Dermis blood vessel endothelial cell (primary cell): ENCODE data around the gene TRIM28. TPM values are rescaled to one million over a fixed set of nuclear protein-coding genes. Genes with fewer than 3 reads are reported as not detected.
A peak's percentile ranks its signal among the peaks of the same experiment; 100 is the strongest.

Experiments
- DNase-seq: peaks from one replicate; pipeline ENCODE4 v3.0.0; 2010
- total RNA-seq: library from RNA; depleted of rRNA; stranded (reverse); fragments of >200 nt; gene quantifications from 2 replicates; pipeline ENCODE4 v1.2.3, GENCODE V29; 2014

TRIM28 gene
- total RNA-seq, 1 donor from 2014 or later, result 259 TPM

DNA sequence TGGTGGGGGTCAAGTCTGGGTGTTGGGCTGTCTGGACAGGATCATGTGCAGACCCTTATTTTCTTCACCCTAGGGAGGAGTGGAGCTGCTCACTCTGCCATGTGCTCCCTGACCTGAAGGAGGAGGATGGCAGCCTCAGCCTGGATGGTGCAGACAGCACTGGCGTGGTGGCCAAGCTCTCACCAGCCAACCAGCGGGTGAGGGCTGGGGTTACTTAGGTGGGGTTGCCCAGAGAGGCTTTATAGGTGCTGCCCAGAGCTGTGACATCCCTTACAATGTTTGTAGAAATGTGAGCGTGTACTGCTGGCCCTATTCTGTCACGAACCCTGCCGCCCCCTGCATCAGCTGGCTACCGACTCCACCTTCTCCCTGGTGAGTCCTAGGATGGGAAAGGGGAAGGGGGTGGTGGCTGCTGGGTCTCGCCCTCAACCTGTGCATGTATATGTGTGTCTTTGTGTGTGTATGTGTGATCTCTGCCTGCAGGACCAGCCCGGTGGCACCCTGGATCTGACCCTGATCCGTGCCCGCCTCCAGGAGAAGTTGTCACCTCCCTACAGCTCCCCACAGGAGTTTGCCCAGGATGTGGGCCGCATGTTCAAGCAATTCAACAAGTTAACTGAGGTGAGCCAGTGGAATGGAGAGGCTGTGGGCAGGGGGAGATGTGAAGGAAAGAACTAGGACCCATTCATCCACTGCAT, 5.9 kb downstream of the TRIM28 start:
- DNase-seq, result no peak

DNA sequence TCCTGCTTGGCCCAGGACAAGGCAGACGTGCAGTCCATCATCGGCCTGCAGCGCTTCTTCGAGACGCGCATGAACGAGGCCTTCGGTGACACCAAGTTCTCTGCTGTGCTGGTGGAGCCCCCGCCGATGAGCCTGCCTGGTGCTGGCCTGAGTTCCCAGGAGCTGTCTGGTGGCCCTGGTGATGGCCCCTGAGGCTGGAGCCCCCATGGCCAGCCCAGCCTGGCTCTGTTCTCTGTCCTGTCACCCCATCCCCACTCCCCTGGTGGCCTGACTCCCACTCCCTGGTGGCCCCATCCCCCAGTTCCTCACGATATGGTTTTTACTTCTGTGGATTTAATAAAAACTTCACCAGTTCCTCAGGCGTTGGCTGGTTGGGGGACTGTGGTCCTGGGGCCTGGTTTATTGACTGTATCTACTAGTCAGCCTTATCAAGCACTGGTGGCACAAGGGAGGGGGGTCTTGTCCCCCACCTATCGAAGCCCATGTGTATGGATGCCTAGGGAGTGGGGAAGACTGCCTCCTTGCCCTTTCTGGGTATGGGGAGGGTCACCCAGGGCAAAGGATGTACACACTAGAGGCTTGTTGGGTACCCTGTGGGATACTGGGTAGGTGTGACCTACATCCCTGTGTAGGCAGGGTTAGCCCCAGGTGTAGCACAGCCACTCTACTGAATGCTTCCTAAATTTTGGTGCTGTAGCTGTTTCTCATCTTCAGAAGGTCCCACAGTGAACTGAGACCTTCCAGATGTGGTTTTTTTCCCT, 6.7 kb downstream of the TRIM28 start:
- no peak for DNase-seq

DNA sequence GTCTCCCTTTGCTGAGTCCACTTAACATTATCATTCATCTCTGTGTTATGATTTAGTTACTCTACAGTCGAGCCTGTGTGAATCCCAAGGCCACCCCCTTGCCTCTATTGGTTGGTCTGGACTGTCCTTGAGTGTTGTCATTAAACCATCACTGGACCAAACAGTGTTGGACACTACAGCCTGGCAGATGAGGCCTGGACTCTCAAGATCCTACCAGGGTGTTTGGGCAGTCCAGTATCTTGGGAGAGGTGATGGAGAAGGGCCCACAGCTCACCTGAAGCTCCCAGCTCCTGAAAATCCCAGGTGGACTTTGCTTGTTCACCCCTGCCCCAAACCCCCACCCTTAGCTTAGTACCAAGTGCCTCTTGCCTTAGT, 7.2 kb downstream of the TRIM28 start:
- no peak for DNase-seq

DNA sequence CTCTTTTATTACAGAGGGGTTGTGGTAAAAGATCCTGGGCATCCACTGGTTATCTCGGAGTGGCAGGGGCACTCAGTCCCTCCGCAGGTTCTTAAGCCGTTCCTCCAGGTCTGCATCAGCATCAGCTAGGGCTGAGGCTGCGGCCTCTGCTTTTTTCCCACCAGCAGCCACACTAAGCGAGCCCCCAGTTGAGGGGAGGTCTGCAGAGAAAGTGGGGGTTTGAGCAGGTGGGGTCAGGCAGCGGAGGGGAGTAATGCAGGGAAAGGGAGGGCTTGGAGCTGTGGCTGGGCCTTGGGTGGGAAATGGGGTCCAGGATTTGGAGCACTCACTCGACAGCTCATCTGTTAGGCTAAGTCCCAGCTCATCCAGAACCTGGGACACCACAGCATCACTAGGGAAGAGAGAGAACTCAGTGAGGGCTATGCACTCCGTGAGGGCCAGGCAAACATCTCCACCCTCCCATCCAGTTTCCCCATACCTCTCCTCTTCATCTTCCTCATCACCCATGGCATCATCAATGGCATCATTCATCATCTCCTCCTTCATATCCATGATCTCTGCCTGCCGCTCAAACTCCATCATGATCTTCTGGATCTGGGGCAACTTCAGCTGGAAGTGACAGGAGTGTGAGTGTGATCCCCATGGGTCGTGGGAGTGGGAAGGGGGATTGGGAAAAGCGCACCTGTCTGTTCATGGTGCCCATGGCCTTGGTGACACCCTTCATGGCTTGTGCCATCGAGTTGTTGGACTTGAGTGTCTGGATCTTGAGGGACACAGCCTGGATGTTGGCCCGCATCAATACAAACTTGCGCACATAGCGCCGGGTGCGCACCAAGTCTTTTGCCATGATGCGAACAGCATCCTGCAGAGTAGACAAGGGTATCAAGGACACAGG, 8.0 kb downstream of the TRIM28 start:
- DNase-seq, result no peak

DNA sequence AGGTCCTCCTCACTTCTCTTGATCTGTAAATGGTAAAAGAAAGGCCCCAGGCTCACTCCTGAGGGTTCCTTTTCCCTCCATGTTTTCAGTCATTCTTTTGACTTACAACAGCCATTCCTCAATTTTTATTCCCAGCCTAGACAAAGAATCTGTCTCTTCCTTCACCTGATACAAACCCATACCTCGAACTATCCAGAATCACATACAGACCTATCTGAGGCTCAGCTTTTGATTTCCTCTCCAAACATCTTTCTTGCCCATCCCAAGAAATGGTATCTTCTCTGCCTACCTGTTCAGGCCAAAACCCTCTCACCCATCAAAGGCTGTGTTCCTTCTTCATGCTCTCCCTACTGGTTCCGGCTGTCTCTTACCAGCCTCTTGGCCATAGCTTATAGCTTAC, 8.8 kb downstream of the TRIM28 start:
- no peak for DNase-seq

DNA sequence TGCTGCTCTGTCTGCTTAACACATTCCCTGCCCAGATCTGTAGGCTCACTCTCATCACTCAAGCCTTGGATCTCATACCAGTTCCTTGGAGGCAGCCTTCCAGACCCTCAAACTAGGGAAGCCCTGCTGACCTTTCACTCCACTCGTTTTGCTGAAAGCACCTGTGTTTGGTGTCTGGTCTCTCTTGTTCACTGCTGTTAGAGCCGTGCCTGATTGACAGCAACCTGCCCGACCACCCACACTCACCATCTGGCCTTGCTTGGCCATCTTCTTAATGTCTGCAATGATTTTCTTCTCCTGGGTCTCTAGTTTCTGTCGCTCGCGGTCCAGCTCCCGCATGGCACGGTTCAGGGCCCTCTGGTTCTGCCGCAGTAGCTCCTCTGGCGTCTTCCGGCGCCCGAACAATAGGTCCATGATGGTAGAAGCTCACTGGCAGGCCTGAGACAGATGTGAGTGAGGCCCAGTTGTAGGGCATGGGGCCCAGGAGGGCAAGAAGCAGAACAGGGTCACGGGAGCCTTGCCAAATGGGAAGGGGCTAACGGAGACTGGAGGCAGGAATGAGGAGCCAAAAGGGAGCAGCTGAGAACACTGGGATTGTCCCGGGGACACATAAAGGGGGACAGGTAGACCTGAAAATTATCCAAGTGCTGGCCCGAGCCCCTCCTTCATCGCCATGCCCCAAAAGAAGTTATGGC, 10.1 kb downstream of the TRIM28 start:
- peak; percentile 18 for DNase-seq

DNA sequence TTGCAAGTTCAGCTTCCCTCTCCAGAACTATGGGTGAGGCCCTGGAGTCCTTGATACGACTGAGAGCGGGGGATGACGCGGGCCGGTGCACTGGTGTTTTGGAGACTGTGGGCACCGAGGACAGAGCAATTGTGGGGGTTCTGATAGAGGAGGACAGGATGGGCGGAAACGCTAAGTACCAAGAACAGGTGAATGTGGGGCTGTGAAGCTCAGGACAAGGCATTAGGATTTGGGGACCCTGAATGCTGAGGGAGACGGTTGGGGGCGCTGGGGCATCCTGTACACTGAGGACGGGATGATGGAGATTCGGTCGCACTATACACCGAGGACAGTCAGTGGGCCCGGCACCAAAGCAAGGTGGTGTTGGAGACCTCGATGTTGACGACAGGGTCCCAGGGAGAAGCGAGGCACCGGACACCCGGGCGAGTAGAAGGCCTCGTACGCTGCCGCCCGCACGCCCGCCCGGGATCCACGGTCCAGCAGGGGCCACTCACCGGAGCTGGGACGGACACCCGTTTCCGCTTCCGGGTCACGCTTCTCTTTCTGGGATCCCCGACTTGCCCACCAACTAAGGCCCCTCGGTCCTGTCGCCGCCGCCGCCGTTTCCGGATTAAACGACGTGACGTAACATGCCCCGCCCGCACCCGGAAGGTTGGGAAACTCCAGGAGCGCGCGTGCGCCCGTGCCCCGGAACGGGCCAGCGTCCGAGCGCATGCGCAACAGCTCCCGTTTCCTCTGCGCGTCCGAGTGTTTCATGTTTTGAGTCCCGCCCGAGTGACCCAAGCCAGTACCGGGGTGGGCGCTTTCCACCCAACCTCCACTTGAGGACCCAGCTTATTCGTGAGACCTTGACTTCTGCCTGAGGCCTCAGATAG, 10.9 kb downstream of the TRIM28 start, which contains the start of gene CHMP2A:
CHMP2A (minus strand) TSS at position 612 of the 875 bp plus-strand sequence. CDS start 893 bp downstream, outside the sequence.
- DNase-seq, result peak; percentile 98

DNA sequence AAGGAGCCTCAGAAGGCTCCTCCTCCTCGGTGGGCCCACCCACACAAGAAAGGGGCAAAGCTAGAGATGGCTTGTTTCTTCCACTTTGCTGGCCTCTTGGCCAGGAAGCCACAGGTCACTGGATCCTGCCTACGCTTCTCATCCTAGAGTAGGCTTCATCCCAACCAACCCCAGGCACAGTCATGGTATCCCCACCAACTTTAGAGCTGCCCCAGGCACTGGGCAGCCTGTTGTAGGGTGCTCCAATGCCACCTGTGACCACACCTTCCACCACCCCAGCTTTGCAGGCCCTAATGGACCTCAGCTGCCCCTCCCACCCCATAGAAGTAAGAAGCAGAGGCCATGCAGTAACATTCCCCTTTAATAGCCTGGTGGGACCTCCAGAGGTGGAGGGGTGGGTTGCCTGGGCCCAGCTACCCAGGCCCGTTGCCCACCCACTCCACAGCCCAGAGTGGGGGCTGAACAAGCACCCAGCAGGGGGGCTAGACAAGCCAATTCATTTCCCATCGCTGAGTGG, 11.6 kb downstream of the TRIM28 start:
- DNase-seq, result no peak

DNA sequence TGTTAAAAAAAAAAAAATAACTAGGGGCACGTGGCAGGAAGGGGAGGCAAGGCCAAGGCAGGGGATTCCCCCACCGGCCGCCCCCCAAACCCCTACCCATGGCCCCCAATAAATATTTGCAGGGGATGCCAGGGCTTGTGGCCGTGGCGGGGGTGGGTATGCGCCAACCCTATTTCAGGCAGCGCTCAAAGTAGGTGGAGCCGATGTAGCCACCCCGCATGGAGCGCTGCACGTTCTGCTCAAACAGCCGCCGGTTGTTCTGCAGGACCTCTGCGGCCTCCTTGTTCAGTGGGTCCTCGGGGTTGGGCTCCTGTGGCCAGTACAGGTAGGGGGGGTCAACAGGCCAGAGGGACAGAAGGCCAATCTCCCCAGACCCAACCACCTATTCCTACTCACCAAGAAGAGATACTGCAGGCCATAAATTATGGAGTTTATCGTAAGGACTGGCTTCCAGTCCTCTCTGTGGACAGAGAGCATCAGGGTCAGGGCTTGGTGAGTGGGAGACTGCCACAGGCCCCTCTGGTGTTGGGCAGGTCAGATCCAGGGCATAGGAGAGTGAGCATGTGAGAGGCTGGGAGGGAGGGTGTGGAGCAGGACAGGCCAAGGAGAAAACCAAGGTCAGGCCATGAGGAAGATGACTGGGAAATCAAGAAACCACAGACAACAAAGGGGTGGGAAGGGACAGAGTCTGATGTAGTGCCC, 12.2 kb downstream of the TRIM28 start:
- no peak for DNase-seq

DNA sequence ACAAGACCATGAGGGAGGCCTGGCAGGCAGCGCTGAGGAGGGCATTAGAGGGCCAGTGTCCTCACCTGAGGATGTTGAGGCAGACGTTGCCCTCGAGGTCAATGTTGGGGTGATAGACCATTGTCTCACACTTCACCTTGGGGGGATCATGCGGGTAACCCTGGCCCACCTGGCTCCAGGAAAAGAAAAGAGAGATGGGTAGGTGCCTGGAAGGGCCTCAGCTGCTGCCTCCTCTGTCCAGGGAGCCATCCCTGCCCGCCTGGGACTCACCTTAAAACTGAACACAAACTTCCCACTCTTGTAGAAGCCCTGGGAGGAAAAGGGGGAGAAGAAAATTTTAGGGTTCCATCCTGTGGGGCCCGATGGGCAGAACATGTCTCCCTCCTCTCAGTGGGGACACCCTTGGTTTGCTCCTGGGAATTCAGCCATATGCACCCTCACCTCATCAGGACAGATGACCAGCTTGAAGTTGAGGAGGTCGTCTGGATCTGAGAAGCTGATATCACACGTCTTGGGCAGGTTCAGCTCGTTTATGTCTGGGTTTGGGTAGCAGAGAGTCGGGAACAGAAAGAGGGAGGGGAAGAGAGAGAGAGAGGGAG, 12.9 kb downstream of the TRIM28 start:
- DNase-seq, result no peak

DNA sequence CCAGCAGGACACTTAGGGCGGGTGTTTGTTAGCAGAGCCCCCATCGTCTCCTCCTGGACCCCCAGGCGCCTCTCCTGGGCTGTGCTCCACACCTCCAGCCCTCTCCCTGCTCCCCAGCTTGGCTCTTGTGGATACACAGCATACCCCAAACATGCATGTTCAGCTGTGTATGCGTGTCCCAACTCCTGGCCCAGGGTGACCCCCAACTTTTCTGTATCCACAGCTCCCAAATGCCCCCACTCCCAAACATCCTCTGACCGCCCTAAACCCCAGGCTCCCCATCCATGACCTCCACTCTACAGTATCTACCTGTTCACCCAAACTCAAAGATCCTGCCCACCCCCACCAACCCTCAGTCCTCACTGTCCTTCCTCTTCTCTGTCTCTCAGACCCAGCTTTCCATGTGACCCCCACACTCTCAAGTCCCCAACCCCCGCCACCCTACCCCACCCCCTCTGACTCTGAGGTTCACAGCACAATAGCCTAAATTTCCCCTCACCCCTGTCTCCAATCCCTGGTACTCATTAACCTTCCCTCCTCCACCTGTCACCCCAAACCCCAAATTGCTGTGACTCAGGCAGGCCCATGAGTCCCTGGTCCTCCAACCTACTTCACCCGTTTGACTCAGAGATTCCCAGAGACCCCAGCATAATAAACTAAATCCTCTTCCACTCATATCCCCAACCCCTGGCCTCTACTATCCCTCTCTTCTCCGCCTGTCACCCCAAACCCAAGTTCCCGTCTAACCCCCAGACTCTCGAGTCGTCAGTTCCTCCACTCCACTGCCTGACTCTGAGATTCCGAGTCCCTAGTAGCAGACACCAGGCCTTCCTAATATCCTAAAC, 13.6 kb downstream of the TRIM28 start:
- DNase-seq, result no peak

DNA sequence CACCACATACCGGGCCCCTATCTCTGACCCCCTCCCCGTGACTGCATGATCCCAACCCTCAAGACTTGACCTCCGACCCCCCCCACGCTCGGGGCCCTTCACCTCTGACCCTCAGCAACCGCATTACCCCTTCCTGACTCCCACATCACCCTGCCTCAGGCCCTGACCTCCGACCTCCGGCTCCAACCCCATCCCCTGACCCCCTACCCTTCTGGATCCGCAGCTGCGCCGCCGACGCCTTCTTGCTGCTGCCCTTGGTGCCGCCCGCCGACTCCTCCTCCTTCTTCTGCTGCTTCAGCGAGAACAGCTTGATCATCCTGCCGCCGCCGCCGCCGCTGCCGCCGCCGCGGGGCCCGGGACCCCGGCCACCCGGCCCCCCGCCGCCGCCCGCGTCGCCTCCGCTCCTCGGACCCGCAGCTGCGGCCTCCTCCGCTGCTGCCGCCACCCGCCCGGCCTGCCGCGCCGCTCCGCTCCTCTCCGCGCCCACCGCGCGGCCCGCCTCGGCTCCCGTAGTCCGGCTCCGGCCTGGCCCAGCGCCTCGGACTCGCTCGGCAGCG, 14.3 kb downstream of the TRIM28 start, which contains the start of gene UBE2M:
UBE2M (minus strand) TSS at position 546 of the 557 bp plus-strand sequence; CDS start at position 316, 230 bp downstream.
- peak; percentile 71 for DNase-seq

DNA sequence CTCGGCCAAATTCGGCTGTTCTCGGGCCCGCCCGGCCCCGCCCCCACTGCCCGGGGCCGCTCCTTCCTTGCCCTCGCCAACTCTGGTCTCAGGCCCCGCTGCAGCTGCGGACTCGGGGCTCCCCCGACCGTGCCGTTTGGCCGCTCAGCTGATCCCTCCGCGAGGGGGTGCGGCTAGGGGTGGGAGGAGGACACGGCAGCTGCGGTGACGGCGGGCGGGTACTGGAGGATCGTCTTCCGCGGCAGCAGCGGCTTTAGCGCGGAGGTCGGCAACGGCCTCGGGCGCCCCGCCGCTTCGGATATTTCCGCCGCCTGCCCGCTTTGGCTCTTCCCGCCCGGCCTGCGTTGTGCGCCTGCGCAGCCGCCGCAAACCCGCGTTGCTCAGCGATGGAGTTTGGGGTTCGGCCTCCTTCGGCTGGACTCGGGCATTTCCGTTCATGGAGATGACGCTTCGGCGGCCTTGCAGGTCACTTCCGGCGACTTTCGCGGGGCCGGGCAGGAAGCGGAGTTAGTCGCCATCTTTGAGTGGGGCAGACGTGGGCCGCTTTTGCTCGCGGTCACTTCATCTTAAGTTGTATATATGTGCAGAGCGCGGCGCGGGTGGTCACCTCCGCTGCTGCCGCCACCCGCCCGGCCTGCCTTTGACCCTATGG, 14.9 kb downstream of the TRIM28 start:
- DNase-seq, result peak; percentile 99

DNA sequence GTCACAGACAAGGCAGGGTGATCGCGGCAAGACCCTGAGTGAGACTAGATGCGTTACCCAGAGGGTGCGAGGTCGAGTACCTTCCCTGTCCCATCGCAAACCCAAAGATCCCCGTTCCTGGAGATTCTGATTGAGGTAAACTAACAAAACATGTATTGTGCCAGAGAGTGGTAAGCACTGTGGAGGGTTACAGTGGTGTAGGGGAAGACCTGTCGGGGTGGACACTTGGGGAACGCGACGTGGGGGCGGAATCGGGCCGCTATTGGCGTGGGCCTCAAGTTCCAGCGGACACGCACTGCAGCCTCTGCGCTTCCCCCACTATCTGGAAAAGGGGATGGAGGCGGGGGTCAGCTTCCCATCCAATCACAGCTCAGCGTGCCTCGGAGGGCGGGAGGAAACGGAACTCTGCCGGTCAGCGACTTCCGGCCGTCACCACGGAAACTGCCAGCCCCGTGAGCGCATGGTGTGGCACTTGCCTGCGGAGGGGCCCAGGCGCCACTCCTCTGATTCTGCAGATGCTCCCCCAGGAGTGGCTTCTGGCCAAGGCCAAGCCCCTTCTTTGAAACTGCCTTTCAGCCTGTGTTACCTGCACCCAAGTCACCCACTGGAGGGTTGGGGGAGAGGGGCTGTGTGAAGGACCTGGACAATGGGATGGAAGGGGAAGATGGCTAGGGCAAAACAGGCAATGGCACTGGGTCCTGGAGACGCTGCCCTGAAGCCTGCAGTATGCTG, 15.6 kb downstream of the TRIM28 start:
- DNase-seq, result peak; percentile 89

DNA sequence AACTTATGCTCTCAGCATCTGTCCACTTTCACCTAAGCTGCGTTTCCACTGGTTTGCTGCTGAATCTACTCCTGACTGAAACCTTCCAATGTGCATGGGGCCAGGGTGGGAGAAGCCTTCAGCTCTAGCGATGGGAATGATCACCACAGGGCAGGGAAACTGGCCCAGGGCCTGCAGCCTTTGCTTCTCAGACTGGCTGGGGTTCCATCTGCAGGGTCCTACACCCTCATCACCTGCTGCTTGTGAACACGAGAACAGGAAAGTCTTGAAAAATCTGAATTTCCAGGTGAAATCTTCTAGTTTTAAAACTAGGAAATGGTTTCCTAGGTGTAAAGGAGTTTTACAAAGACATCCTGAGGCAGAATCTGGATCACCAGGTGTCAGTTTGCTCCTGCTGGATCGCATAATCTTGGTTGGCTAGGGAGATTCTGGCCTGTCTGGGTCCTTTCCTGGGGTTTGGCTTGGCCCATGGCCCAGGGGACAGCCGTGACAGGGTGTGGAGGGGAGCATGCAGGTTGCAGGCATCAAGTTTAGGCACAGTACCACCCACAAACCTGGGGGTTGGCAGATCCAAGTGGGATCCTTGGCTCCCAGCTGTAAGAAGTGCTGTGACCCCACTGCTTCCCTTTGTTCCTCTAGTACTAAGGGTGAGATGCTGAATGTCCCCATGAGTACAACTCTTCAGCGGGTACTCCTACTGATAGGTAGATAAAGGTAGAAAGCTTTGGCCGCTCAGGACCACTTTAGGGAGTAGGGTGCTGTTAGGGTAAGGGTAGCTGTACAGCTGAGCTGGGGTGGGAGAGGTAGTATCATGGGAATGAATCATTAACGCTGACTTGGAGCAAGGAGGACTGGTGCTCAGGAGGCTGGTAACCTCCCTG, 16.4 kb downstream of the TRIM28 start:
- DNase-seq, result no peak

DNA sequence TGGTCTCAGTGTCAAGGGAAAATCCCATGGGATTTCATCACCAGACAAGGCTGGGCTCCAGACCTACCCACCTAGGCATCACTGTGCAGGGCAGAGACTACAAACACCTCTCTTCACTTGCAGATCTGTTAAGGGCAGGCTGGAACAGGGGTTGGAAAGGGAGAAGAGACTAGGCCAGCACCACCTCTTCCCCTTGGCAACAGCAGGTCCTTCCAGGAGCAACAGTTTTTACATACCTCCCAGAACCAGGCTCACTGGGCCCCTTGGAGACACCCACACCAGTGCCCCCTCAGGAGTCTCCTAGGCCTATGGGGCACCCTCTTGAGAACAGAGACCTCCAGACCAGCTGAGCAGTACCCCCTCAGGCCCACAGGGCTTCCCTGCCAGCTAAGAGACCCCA, 17.1 kb downstream of the TRIM28 start:
- DNase-seq, result no peak
